Measurements from ENCODE around the gene DFFB. TPM values are rescaled to one million over a fixed set of nuclear protein-coding genes. Genes with fewer than 3 reads are reported as not detected.

DFFB gene
- total and polyA plus RNA-seq, 2 donors (not counting 3 experiments of a cell fraction or from before 2014, with no cell fraction given): 11.7 to 11.8 TPM

GRCh38 chr1:3872546-3872945 lies 15.3 kb downstream of the DFFB start:
- H3K27me3 ChIP-seq (ENCODE audit: control insufficient read depth in 2 of 2, insufficient read depth in 2 of 2, low read length in 2 of 2): no peaks in the 10 kb centered on the region
- no peak overlapping the region for H3K4me3 ChIP-seq (replicated peaks in 1 of 3; ENCODE audit: insufficient read depth in 1 of 3, low read depth in 1 of 3, low read length in 3 of 3)
- no peaks in the 10 kb centered on the region for H3K79me2 ChIP-seq (ENCODE audit: control insufficient read depth, insufficient read depth, low read length)
- no TSS peak for BruUV-seq (replicated peaks)
- H3K4me2 ChIP-seq (ENCODE audit: insufficient read depth, low read length): no peak overlapping the region
- no peaks in the 10 kb centered on the region for H3K9me3 ChIP-seq (replicated peaks; ENCODE audit: control insufficient read depth, insufficient read depth, low read length)
- H2AFZ ChIP-seq (ENCODE audit: low read depth, low read length): no peak overlapping the region
- DNase-seq (ENCODE audit: low read depth, low spot score) (no peak), FAIRE-seq (no peak)
- ChIA-PET CTCF (no interaction called here), POLR2A (no interaction called here)
- no peak overlapping the region for H3K9ac ChIP-seq (replicated peaks; ENCODE audit: extremely low read depth, insufficient read depth, low read length)
- H3K9me1 ChIP-seq (replicated peaks; ENCODE audit: control insufficient read depth, extremely low read depth, insufficient read depth, low read length): no peaks in the 10 kb centered on the region
- TF ChIP-seq CTCF (IDR thresholded peaks at IDR 0.05; ENCODE audit: extremely low read depth in 1 of 2, insufficient read depth in 1 of 2, low read depth in 1 of 2, low read length in 2 of 2) (no peak), GATA2 (IDR thresholded peaks at IDR 0.05; ENCODE audit: insufficient read depth, insufficient read length, low read depth, low read length) (no peak), POLR2A (IDR thresholded peaks at IDR 0.05; ENCODE audit: low read depth, low read length) (no peak), MAX (IDR thresholded peaks at IDR 0.05; ENCODE audit: insufficient read depth, insufficient read length) (no peak), JUN (IDR thresholded peaks at IDR 0.05; ENCODE audit: borderline replicate concordance, insufficient read depth, insufficient read length, low read depth) (no peak), MYC (IDR thresholded peaks at IDR 0.05; ENCODE audit: low read depth, low read length) (no peak)
- H3K36me3 ChIP-seq (ENCODE audit: control insufficient read depth in 2 of 2, extremely low read depth in 1 of 2, insufficient read depth in 2 of 2, low read length in 2 of 2): peaks cover 0 to 14% of the 10 kb centered on the region in 2 experiments
- intact Hi-C loops (cut with micrococcal nuclease) (no loop called here), dilution Hi-C loops (cut with MboI; ENCODE audit: extremely low pct_ligation_motif_present, low sequenced_read_pairs) (no loop called here)
- H3K27ac ChIP-seq (ENCODE audit: insufficient read depth, low read depth, low read length): no peak overlapping the region
- H3K4me1 ChIP-seq (ENCODE audit: control insufficient read depth, extremely low read depth, insufficient read depth, low read length): no peaks in the 10 kb centered on the region
- H4K20me1 ChIP-seq (replicated peaks; ENCODE audit: control insufficient read depth, extremely low read depth, insufficient read depth, low read length): no peaks in the 10 kb centered on the region

- H3K36me3 ChIP-seq (ENCODE audit: control insufficient read depth in 2 of 2, extremely low read depth in 1 of 2, insufficient read depth in 2 of 2, low read length in 2 of 2): peaks cover 0 to 13% of the 10 kb centered on the region in 2 experiments
- CTCF ChIA-PET: no interaction called here
- H2AFZ ChIP-seq (ENCODE audit: low read depth, low read length): no peak overlapping the region
- no peak for FAIRE-seq
- H3K9ac ChIP-seq (replicated peaks; ENCODE audit: extremely low read depth, insufficient read depth, low read length): no peak overlapping the region
- H4K20me1 ChIP-seq (replicated peaks; ENCODE audit: control insufficient read depth, extremely low read depth, insufficient read depth, low read length): no peaks in the 10 kb centered on the region
- POLR2A ChIA-PET: no interaction called here
- no peak overlapping the region for H3K4me3 ChIP-seq (replicated peaks in 1 of 3; ENCODE audit: insufficient read depth in 1 of 3, low read depth in 1 of 3, low read length in 3 of 3)
- BruUV-seq (replicated peaks): no TSS peak
- peaks cover 4% of the 10 kb centered on the region for H3K9me3 ChIP-seq (replicated peaks; ENCODE audit: control insufficient read depth, insufficient read depth, low read length)
- TF ChIP-seq EZH2 (IDR thresholded peaks at IDR 0.05; ENCODE audit: borderline replicate concordance, low read depth, low read length, severe bottlenecking) (no peak), JUN (IDR thresholded peaks at IDR 0.05; ENCODE audit: borderline replicate concordance, insufficient read depth, insufficient read length, low read depth) (no peak), FOS (IDR thresholded peaks at IDR 0.05; ENCODE audit: borderline replicate concordance, insufficient read depth, low read length) (no peak), MAX (IDR thresholded peaks at IDR 0.05; ENCODE audit: insufficient read depth, insufficient read length) (no peak), POLR2AphosphoS5 (IDR thresholded peaks at IDR 0.05; ENCODE audit: insufficient read depth, low read depth, low read length) (no peak), GATA2 (IDR thresholded peaks at IDR 0.05; ENCODE audit: insufficient read depth, insufficient read length, low read depth, low read length) (no peak), POLR2A (IDR thresholded peaks at IDR 0.05; ENCODE audit: low read depth, low read length) (no peak), MYC (IDR thresholded peaks at IDR 0.05; ENCODE audit: low read depth, low read length) (no peak), CTCF (IDR thresholded peaks at IDR 0.05; ENCODE audit: extremely low read depth in 1 of 2, insufficient read depth in 1 of 2, low read depth in 1 of 2, low read length in 2 of 2) (no peak)
- no peak overlapping the region for H3K4me2 ChIP-seq (ENCODE audit: insufficient read depth, low read length)
- H3K79me2 ChIP-seq (ENCODE audit: control insufficient read depth, insufficient read depth, low read length): no peaks in the 10 kb centered on the region
- dilution Hi-C loops (cut with MboI; ENCODE audit: extremely low pct_ligation_motif_present, low sequenced_read_pairs) (no loop called here), intact Hi-C loops (cut with micrococcal nuclease) (no loop called here)
- DNase-seq (ENCODE audit: low read depth, low spot score): no peak
- no peaks in the 10 kb centered on the region for H3K27me3 ChIP-seq (ENCODE audit: control insufficient read depth in 2 of 2, insufficient read depth in 2 of 2, low read length in 2 of 2)
- no peaks in the 10 kb centered on the region for H3K4me1 ChIP-seq (ENCODE audit: control insufficient read depth, extremely low read depth, insufficient read depth, low read length)
- no peak overlapping the region for H3K27ac ChIP-seq (ENCODE audit: insufficient read depth, low read depth, low read length)
- no peaks in the 10 kb centered on the region for H3K9me1 ChIP-seq (replicated peaks; ENCODE audit: control insufficient read depth, extremely low read depth, insufficient read depth, low read length)
These were observed 17.5 kb downstream of the DFFB start for GRCh38 chr1:3874736-3875135.
